HUES64 (cell line): Measurements from ENCODE around the gene PLXNA3.

Experiments
- H3K27ac ChIP-seq: 2 replicates; pipeline ENCODE4 v1.7.0; 2013; ENCODE audit warnings: low read depth, low read length, inconsistent platforms
- H3K27me3 ChIP-seq: 2 replicates; pipeline ENCODE4 v1.6.1; 2013; ENCODE audit warnings: mild to moderate bottlenecking, low read length; ENCODE audit not compliant: insufficient read depth
- H3K36me3 ChIP-seq: 2 replicates; pipeline ENCODE4 v1.6.1; 2013; ENCODE audit warnings: mild to moderate bottlenecking, low read length; ENCODE audit not compliant: insufficient read depth
- H3K4me1 ChIP-seq: 2 replicates; pipeline ENCODE4 v1.6.1; 2013; ENCODE audit warnings: mild to moderate bottlenecking, low read length, moderate library complexity; ENCODE audit not compliant: insufficient read depth
- H3K4me3 ChIP-seq: 2 replicates; pipeline ENCODE4 v1.5.1; 2013; ENCODE audit warnings: mild to moderate bottlenecking, low read length, moderate library complexity
- H3K9ac ChIP-seq: 2 replicates; pipeline ENCODE4 v1.6.1; 2013; ENCODE audit warnings: mild to moderate bottlenecking, low read depth, low read length
- H3K9me3 ChIP-seq: 2 replicates; pipeline ENCODE4 v1.6.1; 2013; ENCODE audit warnings: low read depth, low read length; ENCODE audit not compliant: insufficient read depth
- WGBS: fragments of 150-250, 120-280 bp; methylation state at CpG from one replicate; pipeline ENCODE4 v1.1.7; 2013; ENCODE audit warnings: missing lambda C conversion rate; 5-methylcytosine and 5-hydroxymethylcytosine counted together

The PLXNA3 gene

DNA sequence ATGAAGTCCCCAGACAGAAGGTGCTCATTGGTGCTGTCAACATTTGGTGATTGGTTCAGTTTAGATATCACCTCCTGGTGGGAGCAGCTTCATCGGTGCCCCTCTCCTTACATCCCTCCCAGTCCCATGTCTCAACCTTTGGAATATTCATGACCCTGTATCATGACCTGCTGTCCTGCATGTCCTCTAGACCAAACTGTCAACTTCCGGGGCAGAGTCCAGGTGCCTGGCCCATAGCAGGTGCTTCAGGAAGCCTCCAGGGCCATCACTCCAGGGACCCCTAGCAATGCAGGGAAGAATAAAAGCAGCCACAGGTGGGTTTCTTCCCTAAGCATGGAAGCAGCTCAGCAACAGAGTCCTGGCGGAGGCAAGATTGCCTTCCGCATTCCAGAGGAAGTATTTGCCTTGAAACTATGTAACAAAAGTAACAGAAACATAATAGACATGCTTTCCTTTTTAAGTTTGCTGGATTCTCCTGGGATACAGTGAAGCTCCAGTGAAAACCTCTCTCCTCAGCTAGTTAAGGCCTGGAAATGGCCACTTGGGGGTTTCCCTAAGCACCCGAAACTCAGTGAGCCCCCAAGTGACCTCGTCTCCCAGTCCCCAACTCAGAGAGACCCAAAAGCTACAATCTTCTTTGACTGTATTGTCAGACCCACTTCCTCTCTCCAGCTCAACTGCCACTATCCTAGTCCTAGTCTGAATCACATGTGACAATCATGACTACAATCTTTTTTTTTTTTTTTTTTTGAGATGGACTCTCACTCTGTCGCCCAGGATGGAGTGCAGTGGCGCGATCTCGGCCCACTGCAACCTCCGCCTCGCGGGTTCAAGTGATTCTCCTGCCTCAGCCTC is 30.9 kb upstream of the PLXNA3 start:
- H3K27me3 ChIP-seq, result no peaks in the 10 kb centered on the region
- H3K9me3 ChIP-seq, result no peaks in the 10 kb centered on the region
- no peak overlapping the region for H3K4me3 ChIP-seq
- no peak overlapping the region; the same call in 1 of the 2 replicates for H3K27ac ChIP-seq
- H3K36me3 ChIP-seq, result 0 out of 2 replicates have a peak, but pooled peaks cover 5% of the 10 kb centered on the region
- no peaks in the 10 kb centered on the region for H3K4me1 ChIP-seq
- H3K9ac ChIP-seq, result no peak overlapping the region
- 92% methylated on average over 13 of the region's 13 CpGs for WGBS

DNA sequence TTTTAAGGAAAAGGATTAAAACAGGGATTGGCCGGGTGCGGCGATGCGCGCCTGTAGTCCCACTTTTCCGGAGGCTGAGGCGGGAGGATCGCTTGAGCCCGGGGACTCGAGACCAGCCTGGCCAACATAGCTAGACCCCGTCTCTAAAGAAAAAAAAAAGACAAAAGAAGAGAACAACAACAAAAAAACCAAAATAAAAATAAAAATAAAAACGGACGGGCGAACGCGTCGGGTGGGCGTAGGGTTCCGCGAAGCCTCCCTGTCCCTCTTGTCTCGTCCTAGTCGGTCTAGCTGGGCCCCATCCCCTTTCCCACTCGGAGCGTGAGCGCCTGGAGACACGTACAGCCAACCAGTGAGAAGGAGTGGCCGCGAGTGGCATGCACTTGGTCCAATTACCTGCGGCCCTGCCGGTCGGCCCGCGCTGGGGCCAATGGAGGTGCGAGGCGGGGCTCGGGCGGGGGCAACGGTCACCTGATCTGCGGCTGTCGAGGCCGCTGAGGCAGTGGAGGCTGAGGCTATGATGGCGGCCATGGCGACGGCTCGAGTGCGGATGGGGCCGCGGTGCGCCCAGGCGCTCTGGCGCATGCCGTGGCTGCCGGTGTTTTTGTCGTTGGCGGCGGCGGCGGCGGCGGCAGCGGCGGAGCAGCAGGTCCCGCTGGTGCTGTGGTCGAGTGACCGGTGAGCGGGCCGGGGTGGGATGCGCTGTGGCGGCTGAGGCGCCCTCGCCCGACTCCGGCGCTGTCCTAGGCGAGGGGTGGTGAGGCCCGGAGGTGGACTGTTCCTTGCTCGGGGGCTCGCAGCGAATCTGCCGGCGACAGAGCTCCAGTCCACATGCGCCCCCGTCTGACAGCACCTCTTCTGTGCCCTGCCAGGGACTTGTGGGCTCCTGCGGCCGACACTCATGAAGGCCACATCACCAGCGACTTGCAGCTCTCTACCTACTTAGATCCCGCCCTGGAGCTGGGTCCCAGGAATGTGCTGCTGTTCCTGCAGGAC is 29.6 kb upstream of the PLXNA3 start, which contains the start of gene ATP6AP1:
Gene ATP6AP1, plus strand, starts transcription at position 502 of the 996 bp plus-strand sequence. Its CDS starts 16 bp downstream, at position 518.
- Histone ChIP-seq H3K4me1 (no peaks in the 10 kb centered on the region), H3K27ac (0 out of 2 replicates have a peak within 1 kb of the TSS, but pooled peaks have one; percentile 13), H3K36me3 (peaks cover 7% of the 10 kb centered on the region; the same call in 1 of the 2 replicates), H3K4me3 (peak within 1 kb of the TSS; percentile 71), H3K27me3 (no peaks in the 10 kb centered on the region), H3K9ac (peak within 1 kb of the TSS; percentile 57), H3K9me3 (no peaks in the 10 kb centered on the region)
- WGBS, result 12% methylated on average over 86 of the region's 87 CpGs

DNA sequence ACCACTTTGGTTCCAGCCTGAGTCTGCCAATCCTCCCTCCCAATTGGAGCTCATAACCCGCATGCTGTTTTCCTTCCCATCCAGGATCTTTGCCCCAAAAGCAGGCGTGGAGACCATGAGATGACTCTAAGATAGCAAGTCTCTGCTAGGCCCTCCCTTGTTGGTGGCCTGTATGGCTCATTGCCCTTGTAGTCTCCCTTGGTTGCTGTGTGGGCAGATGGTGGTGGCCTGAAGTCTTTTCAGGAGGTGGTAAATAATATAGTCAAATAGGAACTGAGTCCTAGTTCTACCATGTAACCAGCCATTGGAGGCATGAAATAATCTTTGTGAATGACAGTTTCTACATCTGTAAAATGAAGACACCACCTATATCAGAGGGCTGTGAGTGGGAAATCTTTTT is 28.4 kb upstream of the PLXNA3 start:
- Histone ChIP-seq H3K9me3 (no peaks in the 10 kb centered on the region), H3K27ac (no peak overlapping the region), H3K4me1 (no peaks in the 10 kb centered on the region), H3K27me3 (no peaks in the 10 kb centered on the region), H3K36me3 (peaks cover 14% of the 10 kb centered on the region), H3K4me3 (peak overlapping the region; percentile 71), H3K9ac (no peak overlapping the region)
- WGBS, result 95% methylated on average over 2 of the region's 2 CpGs

DNA sequence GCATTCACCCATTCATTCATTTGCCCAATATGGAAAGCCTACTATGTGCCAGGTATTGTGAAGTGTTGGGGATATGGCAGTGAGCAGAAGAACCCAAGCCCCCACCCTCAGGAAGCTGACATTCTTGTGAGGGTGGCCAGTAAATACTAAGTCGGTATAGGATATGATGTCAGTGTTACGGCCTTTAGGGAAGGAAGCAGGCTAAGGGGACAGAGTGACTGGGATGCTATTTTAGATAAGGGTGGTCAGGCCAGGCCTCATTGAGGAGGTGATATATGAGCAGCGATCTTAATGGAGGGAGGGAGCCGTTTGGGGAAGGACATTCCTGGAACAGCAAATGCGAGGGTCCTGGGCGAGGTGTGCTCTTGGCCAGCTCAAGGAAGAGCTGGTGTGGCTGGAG is 27.6 kb upstream of the PLXNA3 start:
- H3K27me3 ChIP-seq, result no peaks in the 10 kb centered on the region
- no peak overlapping the region for H3K9ac ChIP-seq
- H3K36me3 ChIP-seq, result peaks cover 20% of the 10 kb centered on the region
- no peak overlapping the region for H3K4me3 ChIP-seq
- H3K27ac ChIP-seq, result no peak overlapping the region
- H3K9me3 ChIP-seq, result no peaks in the 10 kb centered on the region
- H3K4me1 ChIP-seq, result no peaks in the 10 kb centered on the region
- WGBS, result 83% methylated on average over 6 of the region's 6 CpGs

DNA sequence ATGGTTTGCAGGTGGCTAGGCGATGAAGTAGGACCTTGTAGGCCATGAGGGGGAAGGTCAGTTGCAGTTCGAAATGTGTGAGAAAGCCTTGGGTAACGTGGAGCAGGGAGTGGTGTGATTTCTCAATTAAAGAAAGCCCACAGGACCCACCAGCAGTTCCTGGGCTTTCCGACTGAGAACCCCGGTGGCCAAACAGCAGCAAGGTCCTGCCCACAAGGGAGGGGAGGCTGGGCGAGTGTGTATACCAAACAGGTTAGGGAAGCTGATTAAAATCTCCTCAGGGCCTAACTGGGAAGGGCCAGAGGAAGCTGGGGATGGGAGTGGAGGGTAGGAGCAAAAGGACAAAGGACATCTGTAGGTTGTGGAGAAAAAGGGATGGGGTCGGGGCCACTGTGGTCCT is 27.2 kb upstream of the PLXNA3 start:
- Histone ChIP-seq H3K27ac (no peak overlapping the region), H3K9ac (no peak overlapping the region), H3K36me3 (peaks cover 20% of the 10 kb centered on the region), H3K4me1 (no peaks in the 10 kb centered on the region), H3K27me3 (no peaks in the 10 kb centered on the region), H3K9me3 (no peaks in the 10 kb centered on the region), H3K4me3 (no peak overlapping the region)
- WGBS, result 85% methylated on average over 7 of the region's 7 CpGs

DNA sequence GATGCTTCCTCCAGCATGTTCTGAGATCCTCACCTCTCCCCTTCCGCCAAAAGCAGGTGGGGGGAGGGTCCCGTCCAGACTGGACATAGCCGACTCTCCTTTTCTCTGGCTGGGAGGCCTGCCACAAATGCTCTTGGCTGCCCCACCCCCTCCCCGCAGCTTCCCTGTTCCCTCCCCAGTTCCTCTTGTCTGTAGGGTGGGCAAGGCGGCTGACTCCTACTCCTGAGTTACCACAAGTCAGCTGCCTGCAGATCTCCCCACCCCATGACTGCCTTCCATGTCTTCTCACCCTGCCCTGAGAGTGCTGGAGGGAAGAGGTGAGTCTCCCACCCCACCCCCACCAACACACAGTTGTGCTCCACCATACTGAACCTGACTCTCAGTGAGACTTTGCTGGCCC is 26.7 kb upstream of the PLXNA3 start:
- Histone ChIP-seq H3K27ac (no peak overlapping the region), H3K4me3 (no peak overlapping the region), H3K9ac (no peak overlapping the region), H3K4me1 (0 out of 2 replicates have a peak, but pooled peaks cover 3% of the 10 kb centered on the region), H3K9me3 (no peaks in the 10 kb centered on the region), H3K27me3 (no peaks in the 10 kb centered on the region), H3K36me3 (peaks cover 20% of the 10 kb centered on the region)
- WGBS, result 70% methylated on average over 5 of the region's 5 CpGs

DNA sequence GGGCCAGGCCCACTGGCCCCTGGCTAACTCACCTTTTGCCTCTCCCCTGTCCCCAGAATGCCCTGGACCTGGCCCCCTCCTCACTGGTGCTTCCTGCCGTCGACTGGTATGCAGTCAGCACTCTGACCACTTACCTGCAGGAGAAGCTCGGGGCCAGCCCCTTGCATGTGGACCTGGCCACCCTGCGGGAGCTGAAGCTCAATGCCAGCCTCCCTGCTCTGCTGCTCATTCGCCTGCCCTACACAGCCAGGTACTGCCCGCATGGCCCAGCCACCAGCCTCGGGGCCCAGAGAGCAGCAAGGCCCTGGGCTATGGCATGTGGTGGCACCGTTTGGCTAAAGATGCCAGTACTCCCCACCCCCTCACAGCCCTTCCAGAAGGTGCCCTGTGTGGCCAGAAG is 25.9 kb upstream of the PLXNA3 start:
- WGBS, result 91% methylated on average over 7 of the region's 8 CpGs
- Histone ChIP-seq H3K27ac (no peak overlapping the region), H3K9ac (no peak overlapping the region), H3K4me1 (0 out of 2 replicates have a peak, but pooled peaks cover 3% of the 10 kb centered on the region), H3K36me3 (peaks cover 20% of the 10 kb centered on the region), H3K27me3 (no peaks in the 10 kb centered on the region), H3K4me3 (no peak overlapping the region), H3K9me3 (no peaks in the 10 kb centered on the region)

DNA sequence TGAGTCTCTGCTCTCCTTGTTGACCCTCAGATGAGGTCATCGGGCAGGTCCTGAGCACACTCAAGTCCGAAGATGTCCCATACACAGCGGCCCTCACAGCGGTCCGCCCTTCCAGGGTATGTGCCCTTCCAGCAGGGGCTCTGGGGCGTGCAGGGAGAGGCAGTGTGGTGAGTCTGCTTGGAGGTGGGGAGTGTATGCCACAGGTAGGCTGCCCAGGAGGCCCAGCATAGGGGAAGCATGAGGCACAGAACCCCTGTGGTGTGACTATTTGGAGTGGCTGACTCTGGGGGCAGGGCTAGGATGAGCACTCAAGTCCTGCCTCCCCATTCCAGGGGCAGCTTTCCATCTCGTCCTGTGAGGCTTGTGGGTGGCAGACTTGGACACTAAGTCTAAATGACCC is 24.5 kb upstream of the PLXNA3 start:
- 0 out of 2 replicates have a peak, but pooled peaks cover 3% of the 10 kb centered on the region for H3K4me1 ChIP-seq
- no peak overlapping the region for H3K4me3 ChIP-seq
- peaks cover 22% of the 10 kb centered on the region for H3K36me3 ChIP-seq
- H3K27ac ChIP-seq, result no peak overlapping the region
- WGBS, result 94% methylated on average over 7 of the region's 7 CpGs
- no peaks in the 10 kb centered on the region for H3K27me3 ChIP-seq
- no peak overlapping the region for H3K9ac ChIP-seq
- H3K9me3 ChIP-seq, result no peaks in the 10 kb centered on the region

DNA sequence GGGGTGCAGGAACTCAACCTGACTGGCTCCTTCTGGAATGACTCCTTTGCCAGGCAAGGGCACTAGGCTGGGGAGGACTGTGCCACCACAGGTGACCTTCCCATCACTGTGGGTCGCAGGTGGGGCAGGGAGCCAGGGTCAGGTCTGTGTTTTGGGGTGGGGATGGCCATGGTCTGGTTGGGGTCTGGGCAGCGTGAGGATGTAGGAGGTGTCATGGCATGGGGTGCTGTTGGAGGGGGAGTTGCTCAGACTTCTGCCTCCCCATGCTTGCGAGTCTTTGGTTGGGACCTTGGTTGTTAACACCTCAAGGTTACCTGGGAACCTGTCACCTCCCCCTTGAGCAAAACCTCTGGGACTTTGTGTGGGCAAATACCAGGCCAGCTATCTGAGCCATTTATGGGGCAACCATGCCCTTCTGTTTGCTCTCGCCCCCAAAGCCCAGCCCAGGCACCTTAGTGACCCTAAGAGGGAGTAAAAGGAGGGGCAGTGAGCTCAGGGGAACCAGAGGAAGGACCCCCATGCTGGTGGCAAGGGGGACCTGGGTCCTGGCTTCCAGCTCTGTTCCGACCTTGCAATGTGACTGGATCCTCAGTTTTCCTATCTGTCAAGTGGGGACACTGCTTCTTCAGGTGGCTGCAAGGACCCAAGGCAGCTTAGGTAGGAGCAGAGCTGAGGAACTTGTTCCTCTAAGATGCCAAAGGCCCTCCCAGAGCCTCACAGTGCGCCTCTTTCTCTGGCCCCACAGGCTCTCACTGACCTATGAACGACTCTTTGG is 23.5 kb upstream of the PLXNA3 start:
- no peak overlapping the region for H3K9ac ChIP-seq
- WGBS, result 92% methylated on average over 6 of the region's 7 CpGs
- peaks cover 28% of the 10 kb centered on the region for H3K36me3 ChIP-seq
- H3K4me1 ChIP-seq, result 0 out of 2 replicates have a peak, but pooled peaks cover 3% of the 10 kb centered on the region
- H3K9me3 ChIP-seq, result no peaks in the 10 kb centered on the region
- no peak overlapping the region for H3K4me3 ChIP-seq
- H3K27ac ChIP-seq, result no peak overlapping the region
- H3K27me3 ChIP-seq, result no peaks in the 10 kb centered on the region

DNA sequence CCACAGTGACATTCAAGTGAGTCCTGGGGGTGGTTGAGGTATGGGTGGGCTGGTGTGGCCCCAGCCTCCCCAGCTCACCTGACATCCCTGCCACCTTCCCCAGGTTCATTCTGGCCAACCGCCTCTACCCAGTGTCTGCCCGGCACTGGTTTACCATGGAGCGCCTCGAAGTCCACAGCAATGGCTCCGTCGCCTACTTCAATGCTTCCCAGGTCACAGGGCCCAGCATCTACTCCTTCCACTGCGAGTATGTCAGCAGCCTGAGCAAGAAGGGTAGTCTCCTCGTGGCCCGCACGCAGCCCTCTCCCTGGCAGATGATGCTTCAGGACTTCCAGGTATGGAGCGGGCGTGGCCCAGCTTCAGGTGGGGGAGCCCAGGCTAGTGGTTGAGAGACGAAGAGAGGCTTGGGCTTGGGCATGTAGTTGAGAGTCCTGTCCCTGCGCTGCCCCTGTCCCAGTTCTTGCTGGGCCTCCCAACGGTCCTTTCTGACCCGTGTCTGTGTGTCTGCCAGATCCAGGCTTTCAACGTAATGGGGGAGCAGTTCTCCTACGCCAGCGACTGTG is 22.8 kb upstream of the PLXNA3 start:
- Histone ChIP-seq H3K36me3 (peaks cover 30% of the 10 kb centered on the region), H3K9ac (no peak overlapping the region), H3K4me1 (0 out of 2 replicates have a peak, but pooled peaks cover 3% of the 10 kb centered on the region), H3K27me3 (no peaks in the 10 kb centered on the region), H3K4me3 (peak overlapping the region; percentile 67; the same call in 1 of the 2 replicates), H3K27ac (no peak overlapping the region), H3K9me3 (no peaks in the 10 kb centered on the region)
- 94% methylated on average over 19 of the region's 19 CpGs for WGBS
